ENCODE results near the gene C5AR2.
"Not testable (repeated sequence)": the region's sequence is repeated elsewhere in the genome, so short reads cannot be mapped to it uniquely, and the experiment has no call there.

C5AR2 gene

DNA sequence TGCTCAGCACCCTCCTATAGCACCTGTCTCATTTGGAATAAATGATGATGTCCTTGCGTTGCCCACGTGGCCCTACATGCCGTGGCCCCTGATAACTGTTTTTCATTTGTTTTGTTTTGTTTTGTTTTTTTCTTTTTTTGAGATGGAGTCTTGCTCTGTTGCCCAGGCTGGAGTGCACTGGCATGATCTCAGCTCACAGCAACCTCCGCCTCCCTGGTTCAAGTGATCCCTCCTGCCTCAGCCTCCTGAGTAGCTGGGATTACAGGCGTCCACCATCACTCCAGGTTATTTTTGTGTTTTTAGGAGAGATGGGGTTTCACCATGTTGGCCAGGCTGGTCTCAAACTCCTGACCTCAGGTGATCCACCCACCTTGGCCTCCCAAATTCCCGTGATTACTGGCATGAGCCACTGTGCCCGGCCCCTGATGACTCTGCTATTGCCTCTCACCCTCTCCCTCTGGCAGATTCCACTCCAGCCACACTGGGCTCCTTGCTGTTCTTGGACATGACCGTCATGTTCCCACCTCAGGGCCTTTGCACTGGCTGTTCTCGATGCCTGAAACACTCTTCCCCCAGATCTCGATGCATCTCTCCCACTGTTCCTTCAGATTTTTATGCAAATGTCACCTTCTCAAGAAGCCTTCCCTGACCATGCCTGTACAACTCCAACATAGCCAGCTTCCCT lies 7.4 kb downstream of the C5AR2 start:
- ChIA-PET POLR2A (no interaction called here), CTCF (interaction anchor here (8.2 kb wide), 1 partner anchor 10 kb away, joined by 39 read pairs; the partner anchor contains the start of gene DHX34)
- no peak for DNase-seq (ENCODE audit: extremely low spot score)
- TF ChIP-seq, protein P1, sequence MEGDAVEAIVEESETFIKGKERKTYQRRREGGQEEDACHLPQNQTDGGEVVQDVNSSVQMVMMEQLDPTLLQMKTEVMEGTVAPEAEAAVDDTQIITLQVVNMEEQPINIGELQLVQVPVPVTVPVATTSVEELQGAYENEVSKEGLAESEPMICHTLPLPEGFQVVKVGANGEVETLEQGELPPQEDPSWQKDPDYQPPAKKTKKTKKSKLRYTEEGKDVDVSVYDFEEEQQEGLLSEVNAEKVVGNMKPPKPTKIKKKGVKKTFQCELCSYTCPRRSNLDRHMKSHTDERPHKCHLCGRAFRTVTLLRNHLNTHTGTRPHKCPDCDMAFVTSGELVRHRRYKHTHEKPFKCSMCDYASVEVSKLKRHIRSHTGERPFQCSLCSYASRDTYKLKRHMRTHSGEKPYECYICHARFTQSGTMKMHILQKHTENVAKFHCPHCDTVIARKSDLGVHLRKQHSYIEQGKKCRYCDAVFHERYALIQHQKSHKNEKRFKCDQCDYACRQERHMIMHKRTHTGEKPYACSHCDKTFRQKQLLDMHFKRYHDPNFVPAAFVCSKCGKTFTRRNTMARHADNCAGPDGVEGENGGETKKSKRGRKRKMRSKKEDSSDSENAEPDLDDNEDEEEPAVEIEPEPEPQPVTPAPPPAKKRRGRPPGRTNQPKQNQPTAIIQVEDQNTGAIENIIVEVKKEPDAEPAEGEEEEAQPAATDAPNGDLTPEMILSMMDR (IDR thresholded peaks at IDR 0.05; ENCODE audit: control extremely low read depth, extremely low read depth, low read depth, missing control alignments) = no peak

GRCh38 chr19:47340477-47341208 lies 8.7 kb downstream of the C5AR2 start:
- TF ChIP-seq, protein P1 (IDR thresholded peaks at IDR 0.05; ENCODE audit: control extremely low read depth, extremely low read depth, low read depth, missing control alignments) = no peak
- DNase-seq (ENCODE audit: extremely low spot score) = no peak
- POLR2A ChIA-PET = no interaction called here
- CTCF ChIA-PET = interaction anchor here (0.9 to 8.2 kb wide), 2 partner anchors 9 to 32 kb away, joined by 3 to 39 read pairs; partner anchors contain the start of gene DHX34

GRCh38 chr19:47341734-47342133 lies 9.8 kb downstream of the C5AR2 start:
- CTCF ChIA-PET = interaction anchor here (1.1 kb wide), 2 partner anchors 10 to 49 kb away, joined by 4 to 5 read pairs; no protein-coding TSS in a partner anchor
- DNase-seq (ENCODE audit: extremely low spot score) = no peak
- TF ChIP-seq, protein P1 (IDR thresholded peaks at IDR 0.05; ENCODE audit: control extremely low read depth, extremely low read depth, low read depth, missing control alignments) = no peak
- POLR2A ChIA-PET = no interaction called here

GRCh38 chr19:47343194-47343802 lies 11.3 kb downstream of the C5AR2 start:
- CTCF ChIA-PET = interaction anchor here (1.2 to 2.3 kb wide), 4 partner anchors 45 to 133 kb away, joined by 3 to 9 read pairs (median 4); no protein-coding TSS in a partner anchor
- DNase-seq (ENCODE audit: extremely low spot score) = no peak
- POLR2A ChIA-PET = interaction anchor here (0.6 kb wide), 1 partner anchor 56 kb away, joined by 3 read pairs; no protein-coding TSS in a partner anchor
- TF ChIP-seq, protein P1 (IDR thresholded peaks at IDR 0.05; ENCODE audit: control extremely low read depth, extremely low read depth, low read depth, missing control alignments) = no peak

DNA sequence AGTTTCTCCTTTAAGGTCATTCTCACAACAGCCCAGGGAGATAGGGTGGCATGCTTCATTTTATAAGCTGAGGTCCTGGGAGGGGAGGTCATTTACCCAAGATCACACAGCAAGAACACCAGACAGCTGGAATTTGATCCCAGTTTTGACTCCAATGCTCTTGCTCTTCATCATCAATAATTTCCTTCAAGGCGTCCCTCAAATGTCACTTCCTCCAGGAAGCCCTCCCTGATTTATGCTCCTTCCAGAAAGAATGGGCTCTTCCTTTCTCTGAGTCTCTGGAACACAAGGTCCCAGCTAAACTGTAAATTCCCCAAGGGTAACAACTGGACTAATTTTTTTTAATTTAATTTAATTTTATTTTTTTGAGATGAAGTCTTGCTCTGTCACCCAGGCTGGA lies 12.4 kb downstream of the C5AR2 start:
- DNase-seq (ENCODE audit: extremely low spot score) = no peak
- TF ChIP-seq, protein P1 (IDR thresholded peaks at IDR 0.05; ENCODE audit: control extremely low read depth, extremely low read depth, low read depth, missing control alignments) = no peak
- ChIA-PET POLR2A (no interaction called here), CTCF (interaction anchor here (1.4 to 2.3 kb wide), 4 partner anchors 47 to 134 kb away, joined by 3 to 9 read pairs (median 4); no protein-coding TSS in a partner anchor)

GRCh38 chr19:47346024-47346423 lies 14.0 kb downstream of the C5AR2 start:
- CTCF ChIA-PET = interaction anchor here (1.0 kb wide), 2 partner anchors 46 to 82 kb away, joined by 3 to 4 read pairs; no protein-coding TSS in a partner anchor
- POLR2A ChIA-PET; DNase-seq (ENCODE audit: extremely low spot score): not testable (repeated sequence)

All from GM10248 (cell line).